AG08395 (cell line): Measurements from ENCODE around the gene CACNA2D1.
"Not testable (repeated sequence)": the region's sequence is repeated elsewhere in the genome, so short reads cannot be mapped to it uniquely, and the experiment has no call there.

ENCODE experiments used
- DNase-seq: peaks from one replicate; pipeline ENCODE4 v3.0.0; 2012; ENCODE audit warnings: mixed read lengths, low spot score

Gene CACNA2D1

DNA sequence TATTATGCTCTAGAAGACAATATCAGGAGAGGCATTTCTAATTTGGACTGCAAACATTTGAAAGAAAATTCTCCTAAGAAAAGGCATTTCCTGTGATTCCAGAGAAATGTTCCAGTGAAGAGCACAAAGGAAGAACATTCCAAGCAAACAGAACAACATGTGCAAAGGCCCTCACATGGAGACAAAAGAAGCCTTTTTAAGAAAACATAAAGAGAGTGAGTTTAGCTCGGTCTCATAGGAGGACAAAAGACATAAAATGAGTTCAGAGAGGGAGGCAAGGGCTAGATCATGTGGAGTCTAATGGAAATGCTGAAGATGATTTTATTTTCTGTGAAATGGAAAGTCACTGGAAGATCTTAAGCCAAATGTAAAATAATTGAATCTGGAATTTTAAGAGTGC, 404.0 kb downstream of the CACNA2D1 start:
- no peak for DNase-seq

DNA sequence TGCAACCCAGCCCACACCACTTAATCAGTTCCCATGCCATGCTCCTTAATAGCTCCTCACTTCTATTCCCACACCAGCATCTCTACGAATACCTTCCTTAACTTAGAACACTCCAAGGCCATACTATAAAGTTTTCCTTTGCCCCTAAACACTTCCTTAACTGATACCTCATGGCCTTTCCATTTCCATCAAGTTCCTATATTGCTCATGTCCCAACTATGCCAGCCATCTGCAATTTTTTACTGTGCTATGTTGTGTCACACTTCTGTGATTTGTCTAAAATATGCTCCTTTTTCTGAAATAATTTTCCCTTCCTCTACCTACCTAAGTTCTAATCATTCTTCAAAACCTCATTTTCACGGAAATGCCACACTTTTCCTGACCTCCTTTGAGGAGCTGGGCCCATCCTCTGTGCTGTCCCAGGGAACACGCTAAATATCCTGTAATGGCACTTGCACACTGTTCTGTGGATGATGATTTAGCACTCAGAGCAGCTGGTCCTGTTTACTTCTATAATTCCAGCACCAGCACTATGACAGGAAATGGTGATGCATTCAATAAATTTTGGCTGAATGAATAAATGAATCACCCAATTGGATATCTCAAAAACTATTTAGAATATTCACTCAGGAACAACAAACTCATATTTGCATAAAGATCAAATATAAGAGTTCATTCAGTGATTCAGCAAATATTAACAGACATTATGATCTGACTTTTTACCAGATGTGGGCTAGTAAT, 407.3 kb downstream of the CACNA2D1 start:
- DNase-seq = peak; percentile 67

DNA sequence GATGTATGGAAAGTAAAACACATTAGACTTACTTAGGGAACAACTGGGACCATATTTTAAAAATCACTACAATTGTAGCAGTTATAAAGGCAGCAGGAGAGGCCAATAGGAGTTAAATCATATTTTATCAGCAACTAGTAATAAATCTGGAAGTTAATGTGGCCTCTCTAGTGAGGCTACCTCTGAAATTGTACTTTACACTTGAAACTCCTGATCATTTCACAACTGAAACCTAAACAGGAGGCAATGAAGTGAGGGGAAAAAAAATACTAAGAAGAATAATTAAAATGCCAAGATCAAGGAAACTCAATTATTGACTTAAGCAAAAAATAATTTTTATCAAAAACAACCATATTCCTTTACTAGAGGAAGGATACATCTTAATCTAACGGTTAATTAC, 408.1 kb downstream of the CACNA2D1 start:
- DNase-seq = no peak

DNA sequence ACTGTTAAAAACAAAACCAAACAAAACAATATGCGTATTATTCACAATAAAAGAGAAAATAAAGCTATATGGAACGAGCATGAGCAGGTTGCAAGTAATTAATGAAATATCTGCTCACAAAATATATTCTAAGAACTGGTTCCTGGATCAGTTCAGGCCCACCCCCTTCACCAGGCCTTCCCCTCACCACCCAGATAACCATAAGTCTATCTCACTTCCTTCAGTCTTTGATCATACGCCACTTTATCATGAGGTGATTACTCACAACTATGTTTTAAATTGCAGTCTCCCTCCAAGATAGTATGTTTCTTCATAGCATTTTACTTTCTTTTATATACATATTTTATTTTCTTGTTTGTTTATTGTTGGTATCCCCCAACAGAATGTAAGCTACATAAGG, 410.7 kb downstream of the CACNA2D1 start:
- no peak for DNase-seq

DNA sequence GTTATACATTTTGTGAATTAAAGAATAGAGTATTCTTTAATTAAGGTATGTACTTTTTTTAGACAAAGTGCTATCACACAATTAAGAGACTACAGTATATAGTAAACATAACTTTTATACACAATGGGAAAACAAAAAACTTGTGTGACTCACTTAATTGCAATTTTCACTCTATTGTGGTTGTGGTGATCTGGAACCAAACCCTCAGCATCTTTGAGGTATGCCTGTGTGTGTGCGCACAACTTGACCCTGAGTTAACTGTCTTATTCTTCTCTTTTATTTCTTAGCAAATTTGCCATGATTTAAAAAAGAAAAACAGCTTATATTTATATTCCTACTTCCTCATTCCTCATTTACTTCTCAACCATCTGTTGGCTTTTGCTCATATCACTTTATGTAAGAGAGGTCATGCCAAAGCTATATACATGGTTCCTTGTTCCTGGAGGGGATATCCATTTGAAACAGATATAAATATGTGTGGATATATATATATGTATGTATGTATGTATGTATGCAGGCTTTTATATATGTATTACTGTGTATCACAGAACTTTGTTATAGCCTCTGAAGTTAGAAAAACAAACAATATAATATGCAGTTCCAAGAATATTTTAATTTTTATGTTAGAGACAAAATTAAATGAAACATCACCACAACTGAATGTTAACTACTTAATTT, 414.2 kb downstream of the CACNA2D1 start:
- no peak for DNase-seq

DNA sequence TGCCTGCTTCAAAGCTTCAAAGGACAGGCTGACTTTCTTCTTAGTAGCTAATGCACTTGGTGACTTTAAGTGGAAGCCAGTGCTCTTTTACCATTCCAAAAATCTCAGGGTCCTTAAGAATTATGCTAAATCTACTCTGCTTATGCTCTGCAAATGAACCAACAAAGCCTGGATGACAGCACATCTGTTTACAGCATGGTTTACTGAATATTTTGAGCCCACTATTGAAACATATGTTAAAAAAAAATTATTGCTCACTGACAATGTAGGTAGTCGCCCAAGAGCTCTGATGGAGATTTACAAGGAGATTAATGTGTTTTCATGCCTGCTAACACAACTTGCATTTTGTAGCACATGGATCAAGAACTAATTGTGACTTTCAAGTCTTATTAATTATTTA, 415.5 kb downstream of the CACNA2D1 start:
- no peak for DNase-seq

DNA sequence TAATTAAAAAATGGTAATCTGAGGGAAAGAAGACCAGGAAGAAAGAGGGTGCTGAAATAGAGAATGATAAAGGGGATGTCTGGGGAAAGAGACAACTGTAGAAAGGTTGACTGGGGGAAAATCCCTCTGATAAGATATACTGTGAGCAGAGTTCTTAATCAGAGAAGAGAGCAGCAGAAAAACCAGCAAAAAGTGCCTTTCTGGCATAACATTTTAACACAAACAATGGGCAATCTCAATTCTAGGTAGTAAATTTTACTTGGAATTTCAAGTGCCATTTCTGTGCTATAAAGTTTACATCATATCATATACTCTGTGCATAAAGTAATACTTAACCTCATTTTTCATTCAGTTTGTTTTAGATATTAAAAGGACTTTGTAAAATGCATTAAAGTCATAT, 421.9 kb downstream of the CACNA2D1 start:
- DNase-seq = no peak

DNA sequence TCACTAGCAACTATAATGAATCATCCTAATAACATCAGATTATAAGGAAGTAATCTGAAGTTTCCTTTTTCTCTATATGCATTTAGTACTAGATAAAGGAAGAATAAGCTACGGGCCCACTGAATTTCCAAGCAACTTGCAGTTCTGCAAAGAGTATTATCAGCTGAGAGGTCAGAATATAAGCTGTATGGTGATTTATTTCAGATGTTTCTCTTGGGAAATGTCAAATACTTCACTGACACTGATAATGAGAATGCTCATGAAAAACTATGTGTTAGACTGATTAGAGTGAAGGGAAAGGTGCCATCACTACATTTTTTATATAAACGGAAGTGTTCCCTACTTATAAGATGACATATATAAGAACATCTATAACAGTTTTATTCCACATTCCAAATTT, 422.5 kb downstream of the CACNA2D1 start:
- DNase-seq = no peak

DNA sequence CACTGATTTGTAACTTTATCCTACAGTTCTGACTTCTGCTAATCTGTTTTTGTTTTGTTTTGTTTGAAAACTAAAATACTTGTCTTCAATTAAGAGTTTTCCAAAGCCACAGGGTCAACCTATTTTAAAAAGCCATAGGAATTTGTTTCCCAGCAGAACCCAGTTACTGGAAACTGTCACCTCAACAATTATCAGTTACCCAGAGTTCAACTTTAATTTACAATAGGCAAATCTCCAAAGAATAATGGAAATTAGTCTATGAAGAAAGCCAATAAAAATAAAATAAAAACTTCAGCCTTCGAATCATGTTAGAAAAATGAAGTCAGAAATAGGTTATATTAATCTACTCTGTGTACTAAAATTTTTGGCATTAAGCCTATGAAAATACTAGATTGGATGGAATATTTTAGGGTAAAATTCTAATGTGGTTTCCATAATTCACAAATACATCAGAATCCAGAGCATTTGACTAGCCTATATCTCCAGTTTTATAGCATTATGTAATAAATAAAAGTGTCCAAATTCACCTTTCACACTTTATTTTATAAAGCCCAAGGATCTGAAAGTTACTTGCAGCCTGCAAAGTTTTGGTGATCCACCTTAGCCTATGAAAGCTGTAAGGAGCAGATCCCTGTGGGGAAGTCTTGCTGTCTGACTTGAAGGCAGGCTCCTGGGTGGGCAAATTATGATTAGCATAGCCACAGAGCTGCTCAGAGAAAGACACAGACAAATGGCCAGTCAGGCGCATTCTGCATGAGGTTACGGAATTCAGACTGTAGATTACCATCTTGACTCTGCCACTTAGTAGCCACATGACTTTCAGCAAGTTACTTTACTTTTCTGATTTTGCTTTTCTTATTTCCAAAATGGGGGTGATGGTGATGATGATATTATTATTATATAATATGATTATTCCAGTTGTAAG, 423.8 kb downstream of the CACNA2D1 start:
- no peak for DNase-seq

DNA sequence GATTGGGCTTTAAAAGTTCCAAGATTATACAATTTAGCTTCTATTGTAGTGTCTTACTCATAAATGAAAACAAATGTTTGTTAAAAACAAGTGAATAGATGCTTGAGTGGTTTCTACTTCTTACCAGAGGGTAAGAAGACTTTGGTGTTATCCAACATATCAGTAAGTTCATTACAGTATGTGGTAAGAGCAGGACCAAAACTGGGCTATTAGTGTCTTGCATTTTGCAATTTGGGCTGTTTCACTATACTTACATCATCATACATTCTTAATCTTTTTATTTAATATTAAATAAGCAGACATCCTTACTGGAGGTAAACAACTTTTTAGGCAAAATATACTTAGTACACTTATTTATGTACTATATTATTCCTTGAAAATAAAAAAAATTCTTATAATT, 425.4 kb downstream of the CACNA2D1 start:
- no peak for DNase-seq

DNA sequence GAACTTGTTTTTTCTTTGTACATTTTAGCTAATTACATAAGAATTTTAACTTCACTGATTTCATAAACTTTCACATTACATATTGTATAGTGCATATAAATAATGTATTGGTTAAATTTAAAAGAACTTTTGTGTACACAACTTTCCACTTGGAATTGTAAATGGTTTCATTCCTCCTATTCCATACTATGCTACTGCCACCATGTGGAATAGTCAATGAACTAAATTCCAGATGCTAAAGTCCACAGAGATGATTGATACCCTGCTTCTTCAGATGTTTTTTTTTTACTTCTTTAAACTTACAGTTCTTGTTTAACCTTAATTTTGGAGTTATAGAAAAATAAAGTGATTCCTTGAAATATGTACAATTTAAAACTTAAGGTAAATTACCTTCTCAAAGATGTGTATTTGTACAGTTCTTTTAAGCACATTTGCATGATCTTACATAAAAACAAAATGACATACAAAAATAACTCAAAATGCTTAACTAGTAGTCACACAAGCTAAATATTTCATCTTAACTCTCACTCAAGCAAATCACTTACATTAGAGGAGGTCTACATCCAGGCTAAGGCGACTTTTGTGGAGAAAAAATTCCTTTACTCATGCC, 426.1 kb downstream of the CACNA2D1 start:
- peak; percentile 48 for DNase-seq

DNA sequence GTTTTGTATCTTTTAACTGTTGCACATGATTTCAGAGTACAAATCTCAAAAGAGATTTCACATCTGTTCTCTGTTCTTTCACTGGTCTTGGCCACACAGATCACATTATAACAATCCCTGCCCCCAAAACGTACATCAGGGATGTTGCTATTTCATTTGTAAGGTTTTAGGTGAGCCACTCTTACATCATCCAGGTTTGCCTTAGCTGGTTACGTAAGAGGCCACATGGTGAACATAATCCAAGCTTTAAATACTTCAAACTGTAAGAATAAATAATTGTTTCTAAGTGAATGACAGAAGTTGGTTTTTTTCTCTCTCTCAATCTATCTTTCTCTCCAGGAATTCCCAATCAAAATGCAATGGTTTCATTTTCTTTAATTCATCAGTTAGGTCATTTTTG, 427.8 kb downstream of the CACNA2D1 start:
- DNase-seq = no peak

DNA sequence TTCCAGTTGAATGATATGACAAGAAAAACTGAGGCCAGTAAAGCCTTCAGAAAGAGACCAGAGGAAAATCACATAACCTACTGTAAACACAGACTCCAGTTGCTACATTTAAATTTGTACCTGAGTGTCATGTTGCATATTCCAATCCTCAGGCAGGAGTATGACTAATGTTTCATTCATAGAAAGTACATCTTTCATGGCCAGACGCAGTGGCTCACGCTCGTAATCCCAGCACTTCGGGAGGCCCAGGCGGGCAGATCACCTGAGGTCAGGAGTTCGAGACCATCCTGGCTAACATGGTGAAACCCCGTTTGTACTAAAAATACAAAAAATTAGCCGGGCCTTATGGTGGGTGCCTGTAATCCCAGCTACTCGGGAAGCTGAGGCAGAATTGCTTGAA, 429.0 kb downstream of the CACNA2D1 start:
- DNase-seq = not testable (repeated sequence)

DNA sequence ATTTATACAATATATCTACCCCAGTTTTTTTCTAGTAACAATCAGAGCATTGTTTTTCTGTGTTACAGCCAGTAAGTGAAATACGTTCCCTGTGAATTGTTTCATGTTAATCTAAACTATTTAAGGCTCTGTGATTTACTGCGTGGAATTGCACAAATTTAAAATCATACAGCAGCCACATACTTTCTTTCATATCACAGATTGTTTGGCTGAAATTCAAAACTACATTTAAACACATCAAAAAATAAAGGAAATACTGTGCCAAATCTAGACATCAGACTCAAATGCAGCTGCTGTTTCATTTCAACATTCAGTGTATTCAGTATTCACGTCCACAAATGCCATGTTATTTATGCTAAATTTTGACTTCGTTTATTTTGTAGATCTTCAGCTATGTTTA, 431.1 kb downstream of the CACNA2D1 start:
- DNase-seq = no peak

DNA sequence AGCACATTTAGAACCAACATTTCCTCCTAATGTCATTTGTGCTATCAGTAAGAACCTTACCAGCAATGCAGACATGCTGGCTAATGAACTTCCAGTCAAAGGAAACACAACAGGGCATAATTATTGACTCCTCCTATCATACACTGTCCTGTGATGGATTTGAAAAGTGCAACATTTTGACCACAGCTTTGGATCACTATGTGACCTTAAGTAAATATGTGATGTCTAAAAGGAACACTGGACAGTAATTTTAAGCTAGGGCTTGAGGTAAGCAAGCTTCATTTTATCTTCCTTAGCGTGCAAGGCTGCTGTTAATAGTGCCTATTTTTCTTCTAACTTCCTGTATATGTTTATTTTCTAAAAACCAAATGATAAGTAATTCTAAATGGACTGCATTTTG, 433.2 kb downstream of the CACNA2D1 start:
- DNase-seq = no peak

DNA sequence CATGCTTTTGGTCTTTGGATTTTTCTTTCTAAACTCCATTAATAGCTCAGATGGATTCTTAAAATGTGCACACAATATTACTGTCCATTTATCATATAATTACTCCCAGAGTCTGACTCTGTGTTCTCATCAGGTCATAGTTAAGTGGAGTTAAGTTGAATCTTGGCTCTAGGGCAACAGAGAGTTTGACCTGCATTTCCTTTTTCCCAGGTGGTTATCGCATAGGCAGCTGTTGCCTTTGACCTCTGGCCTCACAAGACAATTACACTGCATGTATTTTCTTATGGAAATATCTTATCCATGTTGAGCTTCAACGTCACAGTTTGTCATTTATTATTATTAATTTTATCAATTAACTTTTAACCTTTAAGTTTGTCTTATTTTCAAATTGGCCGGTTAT, 436.3 kb downstream of the CACNA2D1 start:
- no peak for DNase-seq

DNA sequence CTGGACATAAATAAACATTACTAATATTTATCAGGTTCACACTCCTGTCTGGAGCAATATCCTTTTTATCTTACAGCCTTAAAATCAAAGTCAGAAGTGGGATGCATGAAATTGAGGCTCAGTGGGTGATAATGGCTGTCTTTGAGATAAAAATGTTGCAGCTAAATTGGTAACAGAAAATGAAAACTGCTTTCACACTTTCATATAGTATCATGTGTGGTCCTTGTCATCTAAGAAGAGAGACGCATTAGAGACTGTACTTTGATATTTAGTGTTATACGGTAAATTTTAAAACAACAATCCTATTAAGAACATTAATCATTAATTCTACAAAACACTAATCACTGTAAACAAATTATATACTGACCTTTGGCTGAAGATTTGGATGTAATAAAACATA, 438.5 kb downstream of the CACNA2D1 start:
- no peak for DNase-seq

DNA sequence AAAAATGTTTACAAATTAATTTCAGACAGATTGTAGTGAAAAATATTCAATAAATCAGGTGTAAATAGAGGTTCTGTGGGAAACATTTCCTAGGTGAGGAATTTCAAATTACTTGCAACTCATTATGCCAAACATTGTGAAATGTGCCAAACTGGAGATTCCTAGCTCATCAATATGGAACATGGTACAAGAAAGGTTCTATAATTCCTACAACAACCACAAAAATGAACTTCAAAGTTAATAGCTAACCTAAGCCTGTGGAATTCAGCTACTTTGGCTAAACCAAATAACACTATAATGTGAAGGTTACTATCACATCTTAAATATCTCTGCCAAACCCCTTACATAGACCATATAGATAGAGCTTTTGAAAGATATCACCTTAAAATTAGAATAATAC, 450.4 kb downstream of the CACNA2D1 start:
- no peak for DNase-seq

DNA sequence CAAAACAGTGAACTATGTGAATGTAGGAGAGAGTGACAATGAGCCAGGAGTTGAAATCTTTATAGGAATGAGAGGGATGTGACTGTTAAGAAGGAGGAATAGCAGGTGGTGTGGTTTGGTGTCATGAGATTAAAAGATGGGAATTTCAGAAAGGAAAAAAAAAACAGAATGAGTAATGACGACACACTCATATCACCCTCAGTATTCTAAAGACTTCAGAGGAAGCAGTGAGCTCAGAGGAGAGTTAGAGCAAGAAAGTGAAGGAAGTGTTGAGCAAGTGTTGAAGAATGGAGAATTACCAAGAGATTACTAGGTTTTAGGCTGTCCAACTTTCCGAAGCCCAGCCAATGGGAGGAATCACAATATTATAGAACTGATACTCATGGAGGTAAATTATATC, 453.2 kb downstream of the CACNA2D1 start:
- DNase-seq = peak; percentile 21

DNA sequence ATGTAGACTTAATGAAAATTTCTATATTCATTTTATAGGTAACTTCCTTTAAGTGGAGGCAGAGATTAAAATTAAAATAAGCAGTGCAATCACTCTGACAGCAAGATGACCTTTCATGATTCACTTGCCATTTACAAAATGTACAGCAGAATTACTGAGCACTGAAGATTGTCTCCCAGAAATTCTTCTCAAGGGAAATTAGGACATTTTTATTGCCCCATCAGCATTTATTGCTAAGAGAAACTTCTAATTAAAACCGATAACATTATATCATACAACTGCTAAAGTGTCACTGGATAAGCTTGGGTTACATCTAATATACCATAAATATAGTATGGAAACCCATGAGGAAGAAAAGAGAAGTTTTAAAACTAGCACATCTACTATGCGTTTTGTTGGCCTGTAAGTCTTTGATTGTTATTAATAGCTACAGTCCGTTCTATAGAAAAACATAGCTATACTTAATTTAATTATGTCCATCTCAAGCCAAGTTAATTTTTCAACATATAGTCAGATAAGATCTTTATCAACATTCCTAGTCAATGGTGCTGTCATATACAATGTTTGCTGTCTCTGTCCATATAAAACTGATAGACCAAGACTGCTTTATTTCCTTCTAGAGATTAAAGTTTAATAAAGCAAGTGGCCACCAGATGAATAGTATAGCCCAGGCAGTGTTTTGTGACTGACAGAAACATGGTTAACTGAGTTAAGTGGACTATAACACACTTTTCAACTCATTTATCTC, 456.7 kb downstream of the CACNA2D1 start:
- no peak for DNase-seq

DNA sequence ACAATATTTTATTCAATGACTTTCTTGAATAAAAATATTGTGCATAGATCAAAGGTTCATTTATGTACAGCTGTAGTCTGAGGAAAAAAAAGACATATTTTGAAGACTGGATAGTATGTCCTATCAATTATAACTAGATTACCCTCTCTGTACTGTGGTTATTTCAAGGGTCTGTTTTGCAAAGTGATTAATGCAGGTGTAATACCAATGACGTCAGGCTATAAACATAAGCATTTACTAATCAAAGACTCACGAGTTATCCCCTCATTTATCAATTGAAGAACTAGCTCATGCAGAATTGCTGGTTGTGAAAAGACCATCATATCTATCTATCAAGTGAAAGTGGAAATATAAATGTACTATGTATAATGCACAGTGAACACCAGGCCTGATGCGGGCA, 460.2 kb downstream of the CACNA2D1 start:
- DNase-seq = no peak

DNA sequence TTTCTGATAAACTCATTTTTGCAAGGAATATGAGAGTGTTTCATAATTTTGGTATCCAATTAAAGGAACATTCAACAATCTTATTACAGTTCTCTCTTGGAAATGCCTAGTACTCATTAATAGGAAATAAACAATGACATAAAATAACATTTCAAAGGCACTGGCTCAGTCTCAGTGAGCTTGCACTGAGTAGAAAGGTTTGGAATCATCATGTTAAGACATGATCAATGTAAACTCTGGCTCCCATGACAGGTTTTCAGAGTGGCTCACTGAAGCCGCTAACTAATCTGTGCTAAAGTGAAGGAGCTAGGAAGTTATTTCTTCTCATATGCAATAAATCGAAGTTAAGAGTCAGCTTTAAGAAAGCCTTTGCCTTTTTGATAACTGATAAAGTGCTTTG, 470.5 kb downstream of the CACNA2D1 start:
- no peak for DNase-seq
